MM.1S (cell line): Measurements from ENCODE around the gene TIAM1.

ENCODE experiments used
- CTCF ChIP-seq: fragments of 300-600 bp; sonication (generic); IDR thresholded peaks from 2 replicates; pipeline ENCODE4 v1.5.1; 2016; ENCODE audit warnings: antibody characterized with exemption, low read length, mixed read lengths
- EZH2 ChIP-seq: fragments of 300-600 bp; sonication (generic); optimal IDR thresholded peaks from 2 replicates; pipeline ENCODE3; 2017; ENCODE audit warnings: low read depth, mild to moderate bottlenecking, antibody characterized with exemption, low read length, mixed read lengths
- EZH2phosphoT487 ChIP-seq: fragments of 300-600 bp; sonication (generic); IDR thresholded peaks from 2 replicates; pipeline ENCODE4 v1.6.1; 2018; ENCODE audit warnings: antibody characterized with exemption, low read length

- TF ChIP-seq CTCF, result no peak
- TF ChIP-seq EZH2, result no peak
- no peak for TF ChIP-seq EZH2phosphoT487
Observed at GRCh38 chr21:31267644-31268043, 76.4 kb downstream of the TIAM1 start.
